Testis (tissue), 2 donors: ENCODE results near the gene CATSPERD.

Experiments
- POLR2A ChIP-seq: fragments of 450-650 bp; IDR thresholded peaks from one replicate; pipeline ENCODE4 v1.6.1; 2017; ENCODE audit warnings: antibody characterized with exemption, mild to moderate bottlenecking, moderate library complexity
- TF ChIP-seq, protein P1 (sequence below), 3 experiments: fragments of 450-650 bp in 2 of 3; fragments of 200-600 bp in 1 of 3; sonication (generic) in 1 of 3; IDR thresholded peaks; one replicate each; pipeline ENCODE4 v1.5.1; 2016 to 2019; ENCODE audit warnings: antibody characterized with exemption in 3 of 3, mild to moderate bottlenecking in 2 of 3, moderate library complexity in 1 of 3

DNA sequence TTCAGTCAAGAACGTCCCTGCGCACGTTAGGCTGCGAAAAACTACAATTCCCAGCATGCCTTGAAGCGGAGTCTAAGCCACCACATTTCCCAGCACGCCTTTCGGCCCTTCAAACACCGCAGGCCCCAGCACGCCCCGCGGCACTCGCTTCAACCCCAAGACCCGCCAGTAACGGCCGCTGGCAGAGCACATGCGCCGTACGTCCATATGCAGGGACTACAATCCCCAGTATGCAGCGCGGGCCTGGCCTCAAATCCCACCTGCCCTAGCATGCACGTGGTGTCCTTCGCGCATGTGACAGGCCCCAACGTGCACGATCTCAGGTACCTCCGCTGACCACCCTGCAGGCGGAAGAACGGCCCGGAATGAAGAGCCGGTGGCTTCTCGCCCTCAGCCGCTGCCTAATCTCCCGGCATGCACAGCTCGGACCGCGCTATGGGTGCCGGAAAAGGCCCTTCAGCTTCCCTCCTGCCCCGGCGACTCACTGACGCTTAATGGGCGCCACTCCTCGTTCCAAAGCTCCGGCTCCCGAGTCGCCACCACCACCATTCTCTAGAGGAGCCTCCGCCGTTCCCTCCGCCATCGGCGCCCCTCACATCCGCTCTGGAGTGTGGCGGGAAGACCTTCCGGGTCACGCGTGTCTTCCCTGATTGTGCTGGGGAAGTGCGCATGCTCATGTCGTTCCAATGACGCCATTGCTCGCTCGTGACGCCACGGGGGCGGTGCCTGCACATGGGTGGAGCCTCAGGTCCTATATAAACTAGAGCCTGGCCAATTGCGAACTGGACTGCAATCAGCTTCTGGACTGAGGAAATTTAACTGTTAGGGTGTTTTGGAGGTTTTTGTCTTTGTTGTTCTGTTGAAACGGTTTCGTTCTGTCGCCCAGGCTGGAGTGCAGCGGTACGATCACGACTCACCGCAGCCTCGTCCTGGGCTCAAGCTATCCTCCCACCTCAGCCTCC is 70.4 kb downstream of the CATSPERD start, which contains the start of gene DUS3L:
- no peak for TF ChIP-seq POLR2A
- TF ChIP-seq, protein P1, sequence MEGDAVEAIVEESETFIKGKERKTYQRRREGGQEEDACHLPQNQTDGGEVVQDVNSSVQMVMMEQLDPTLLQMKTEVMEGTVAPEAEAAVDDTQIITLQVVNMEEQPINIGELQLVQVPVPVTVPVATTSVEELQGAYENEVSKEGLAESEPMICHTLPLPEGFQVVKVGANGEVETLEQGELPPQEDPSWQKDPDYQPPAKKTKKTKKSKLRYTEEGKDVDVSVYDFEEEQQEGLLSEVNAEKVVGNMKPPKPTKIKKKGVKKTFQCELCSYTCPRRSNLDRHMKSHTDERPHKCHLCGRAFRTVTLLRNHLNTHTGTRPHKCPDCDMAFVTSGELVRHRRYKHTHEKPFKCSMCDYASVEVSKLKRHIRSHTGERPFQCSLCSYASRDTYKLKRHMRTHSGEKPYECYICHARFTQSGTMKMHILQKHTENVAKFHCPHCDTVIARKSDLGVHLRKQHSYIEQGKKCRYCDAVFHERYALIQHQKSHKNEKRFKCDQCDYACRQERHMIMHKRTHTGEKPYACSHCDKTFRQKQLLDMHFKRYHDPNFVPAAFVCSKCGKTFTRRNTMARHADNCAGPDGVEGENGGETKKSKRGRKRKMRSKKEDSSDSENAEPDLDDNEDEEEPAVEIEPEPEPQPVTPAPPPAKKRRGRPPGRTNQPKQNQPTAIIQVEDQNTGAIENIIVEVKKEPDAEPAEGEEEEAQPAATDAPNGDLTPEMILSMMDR (IDR thresholded peaks at IDR 0.05), result no peak
